GM19238 (cell line): Measurements from ENCODE around the gene SNX20.
A peak's percentile ranks its signal among the peaks of the same experiment; 100 is the strongest.

ENCODE experiments used
- DNase-seq: peaks from one replicate; pipeline ENCODE4 v3.0.0; 2011; ENCODE audit warnings: low spot score; ENCODE audit not compliant: insufficient read length

SNX20 gene

GRCh38 chr16:50681021-50681885, at the start of gene SNX20:
SNX20 (minus strand) TSS chr16:50681312; CDS start chr16:50677526, 3,786 bp downstream.
- peak; percentile 76 for DNase-seq

GRCh38 chr16:50724306-50724705, 43.2 kb upstream of the SNX20 start:
- no peak for DNase-seq

- DNase-seq: no peak
Observed at GRCh38 chr16:50722960-50723359, 41.8 kb upstream of the SNX20 start.

DNA sequence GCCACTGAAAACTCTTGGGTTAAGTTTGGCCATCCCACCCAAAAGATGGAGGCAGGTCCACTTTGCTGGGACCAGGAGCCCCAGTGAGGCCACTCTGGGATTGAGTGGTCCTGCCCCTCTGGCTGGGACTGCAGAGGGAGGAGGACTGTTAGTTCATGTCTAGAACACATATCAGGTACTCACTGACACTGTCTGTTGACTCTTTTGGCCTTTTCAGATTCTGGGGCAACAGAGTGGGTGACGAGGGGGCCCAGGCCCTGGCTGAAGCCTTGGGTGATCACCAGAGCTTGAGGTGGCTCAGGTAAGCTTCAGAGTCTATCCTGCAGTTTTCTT, 41.3 kb upstream of the SNX20 start:
- DNase-seq: no peak

- DNase-seq: no peak
Observed at GRCh38 chr16:50721549-50722404, 40.7 kb upstream of the SNX20 start.

DNA sequence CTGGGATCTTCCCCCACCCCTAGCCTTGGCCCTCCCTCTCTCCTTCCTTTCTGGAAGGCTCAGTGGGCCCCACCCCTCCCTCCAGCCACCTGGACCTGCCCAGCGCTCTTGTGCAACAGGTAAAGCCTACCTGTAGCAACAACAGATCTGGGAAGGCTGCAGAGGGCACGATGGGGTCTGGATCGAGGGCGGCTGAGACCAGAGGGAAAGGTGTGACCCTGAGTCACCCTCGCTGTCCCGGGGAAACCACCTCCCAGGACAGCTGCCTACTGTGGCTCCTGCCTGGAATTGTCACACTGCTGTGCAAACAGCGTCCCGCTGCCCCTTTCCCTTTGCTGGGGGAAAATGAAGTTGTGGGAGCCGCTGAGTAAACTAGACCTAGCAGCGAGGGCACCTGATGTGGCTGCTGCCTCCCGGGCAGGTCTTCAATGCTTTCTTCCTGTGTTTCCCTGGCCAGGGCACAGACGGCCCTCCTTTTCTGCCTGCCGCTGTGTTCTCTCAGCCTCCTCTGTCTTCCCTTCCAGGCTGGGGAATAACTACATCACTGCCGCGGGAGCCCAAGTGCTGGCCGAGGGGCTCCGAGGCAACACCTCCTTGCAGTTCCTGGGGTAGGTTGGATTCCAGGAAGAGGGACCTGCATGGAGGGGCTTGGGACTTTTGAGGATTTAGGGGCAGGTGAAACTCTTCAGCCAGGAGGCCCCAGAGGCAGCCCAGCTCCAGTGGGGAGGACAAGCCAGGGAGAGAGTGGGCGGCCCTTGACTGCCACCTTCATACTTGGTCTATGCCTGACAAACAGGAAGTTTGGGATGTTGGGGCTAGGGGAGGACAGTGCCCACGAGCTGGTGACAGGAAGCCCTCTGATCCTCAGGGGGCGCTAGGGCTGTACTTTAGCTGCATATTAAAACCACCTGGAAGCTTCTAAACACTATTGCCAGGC, 38.6 kb upstream of the SNX20 start:
- no peak for DNase-seq

DNA sequence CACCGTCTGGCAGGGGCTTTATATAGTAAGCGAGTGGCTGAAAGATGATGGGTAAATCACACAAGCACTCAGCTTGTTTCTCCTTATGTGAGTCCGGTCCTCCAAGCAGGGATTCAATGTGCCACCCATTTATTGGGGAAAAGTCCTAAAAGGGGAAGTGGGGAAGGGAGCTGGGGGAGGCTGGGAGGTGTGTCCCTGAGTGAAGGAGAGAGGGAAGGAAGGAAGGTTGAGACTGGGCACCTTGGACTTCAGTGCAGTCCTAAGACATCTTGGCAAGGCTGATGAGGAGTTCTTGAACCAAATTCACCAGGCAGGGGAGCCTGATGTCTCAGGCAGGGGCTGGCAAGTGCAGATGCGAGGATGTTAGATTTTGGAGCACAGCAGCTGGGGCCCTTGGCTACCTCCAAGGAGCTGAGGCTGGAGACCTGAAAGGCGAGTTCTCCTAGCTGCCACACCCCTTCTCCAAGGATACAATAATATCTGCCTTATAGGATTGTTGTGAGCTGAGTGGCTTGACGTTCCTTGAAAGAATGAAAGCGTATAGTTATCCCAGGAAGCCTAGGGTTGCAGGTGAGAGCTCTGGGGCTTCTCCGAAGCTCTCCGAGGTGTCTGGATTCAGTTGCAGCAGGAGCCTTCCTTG, 37.8 kb upstream of the SNX20 start:
- DNase-seq: no peak

GRCh38 chr16:50718061-50718760, 37.1 kb upstream of the SNX20 start:
- DNase-seq: no peak

GRCh38 chr16:50717494-50717893, 36.4 kb upstream of the SNX20 start:
- no peak for DNase-seq

- DNase-seq: no peak
Observed at GRCh38 chr16:50717091-50717490, 36.0 kb upstream of the SNX20 start.

DNA sequence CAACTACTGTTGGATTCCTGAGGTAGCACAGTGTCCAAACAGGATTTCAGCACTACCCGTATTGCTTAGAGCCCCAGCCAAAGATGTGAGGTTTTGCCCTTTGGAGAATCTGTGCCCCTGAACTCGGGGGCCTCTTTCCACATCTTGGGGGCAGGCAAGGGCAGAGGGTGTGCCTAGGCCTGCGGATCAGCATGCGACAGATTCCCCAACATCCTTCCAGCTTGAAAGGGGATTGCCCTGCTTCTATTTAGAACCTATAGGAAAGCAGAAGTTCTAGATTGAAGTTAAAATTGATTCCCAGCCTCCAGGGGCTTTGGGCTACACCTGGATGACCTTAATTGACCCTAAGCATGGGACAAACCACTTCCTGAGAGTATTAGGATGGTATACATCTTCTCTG, 31.8 kb upstream of the SNX20 start:
- DNase-seq: no peak

- no peak for DNase-seq
Observed at GRCh38 chr16:50712560-50712898, 31.4 kb upstream of the SNX20 start.

- DNase-seq: no peak
Observed at GRCh38 chr16:50711862-50712559, 30.9 kb upstream of the SNX20 start.

DNA sequence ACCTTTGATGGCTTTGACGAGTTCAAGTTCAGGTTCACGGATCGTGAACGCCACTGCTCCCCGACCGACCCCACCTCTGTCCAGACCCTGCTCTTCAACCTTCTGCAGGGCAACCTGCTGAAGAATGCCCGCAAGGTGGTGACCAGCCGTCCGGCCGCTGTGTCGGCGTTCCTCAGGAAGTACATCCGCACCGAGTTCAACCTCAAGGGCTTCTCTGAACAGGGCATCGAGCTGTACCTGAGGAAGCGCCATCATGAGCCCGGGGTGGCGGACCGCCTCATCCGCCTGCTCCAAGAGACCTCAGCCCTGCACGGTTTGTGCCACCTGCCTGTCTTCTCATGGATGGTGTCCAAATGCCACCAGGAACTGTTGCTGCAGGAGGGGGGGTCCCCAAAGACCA, 29.9 kb upstream of the SNX20 start:
- no peak for DNase-seq

DNA sequence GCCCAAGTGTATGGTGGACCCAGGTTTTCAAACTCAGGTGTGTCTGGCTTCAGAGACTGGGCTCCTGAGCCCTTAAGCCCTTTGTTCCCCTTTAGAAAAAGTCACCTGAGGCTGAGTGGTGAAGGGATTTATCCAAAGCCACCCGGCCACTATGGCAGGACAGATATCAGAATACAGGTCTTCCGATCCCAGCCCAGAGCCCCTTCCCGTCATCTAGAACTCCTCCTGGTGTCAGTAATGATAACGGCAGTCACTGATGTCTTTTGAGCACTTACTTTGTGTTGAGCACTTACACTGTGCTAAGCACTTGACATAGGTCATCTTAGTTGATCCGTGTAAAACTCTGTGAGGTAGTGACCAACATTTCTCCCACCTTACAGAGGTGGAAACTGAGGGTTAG, 28.9 kb upstream of the SNX20 start:
- DNase-seq: no peak

- no peak for DNase-seq
Observed at GRCh38 chr16:50709061-50709684, 28.1 kb upstream of the SNX20 start.

GRCh38 chr16:50708373-50709060, 27.4 kb upstream of the SNX20 start:
- no peak for DNase-seq

DNA sequence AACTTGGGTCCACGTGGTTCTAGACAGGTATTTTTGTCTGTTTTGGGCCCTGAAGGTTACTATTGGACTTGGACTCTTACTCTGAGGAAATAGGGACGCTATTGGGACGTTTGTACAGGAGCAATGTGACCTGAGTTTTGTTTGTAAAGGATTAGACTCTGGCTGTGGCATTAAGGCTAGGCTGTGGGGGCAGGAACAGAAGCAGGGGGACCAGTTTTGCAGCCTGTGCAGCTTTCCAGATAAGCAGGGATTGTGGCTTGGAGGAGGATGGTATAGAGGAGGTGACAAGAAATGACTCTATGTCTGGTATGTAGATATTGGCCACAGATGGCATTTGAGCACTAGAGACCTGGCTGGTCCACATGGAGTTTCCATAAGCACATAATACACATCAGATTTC, 25.1 kb upstream of the SNX20 start:
- no peak for DNase-seq
